ENCODE data around the gene SEC24D.

DNA sequence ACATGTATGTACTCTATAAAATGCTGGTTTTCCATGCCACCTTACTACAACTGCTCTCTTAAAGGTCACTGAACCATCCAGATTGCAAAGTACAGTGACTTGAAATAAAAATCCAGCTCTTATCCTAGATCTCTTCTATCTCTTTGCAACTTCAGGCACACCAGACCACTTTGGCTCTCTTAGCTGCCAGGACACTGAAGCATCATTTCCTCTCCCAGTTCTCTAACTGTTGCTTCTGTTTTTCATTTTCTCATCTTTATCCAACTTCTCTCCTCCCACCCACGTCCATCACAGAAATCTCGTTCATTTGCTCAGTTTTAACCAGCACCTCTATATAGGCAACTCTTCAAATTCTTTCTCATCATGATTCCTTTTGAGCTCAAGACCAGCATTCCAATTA lies 76.4 kb downstream of the SEC24D start:
- TF ChIP-seq, protein P1, sequence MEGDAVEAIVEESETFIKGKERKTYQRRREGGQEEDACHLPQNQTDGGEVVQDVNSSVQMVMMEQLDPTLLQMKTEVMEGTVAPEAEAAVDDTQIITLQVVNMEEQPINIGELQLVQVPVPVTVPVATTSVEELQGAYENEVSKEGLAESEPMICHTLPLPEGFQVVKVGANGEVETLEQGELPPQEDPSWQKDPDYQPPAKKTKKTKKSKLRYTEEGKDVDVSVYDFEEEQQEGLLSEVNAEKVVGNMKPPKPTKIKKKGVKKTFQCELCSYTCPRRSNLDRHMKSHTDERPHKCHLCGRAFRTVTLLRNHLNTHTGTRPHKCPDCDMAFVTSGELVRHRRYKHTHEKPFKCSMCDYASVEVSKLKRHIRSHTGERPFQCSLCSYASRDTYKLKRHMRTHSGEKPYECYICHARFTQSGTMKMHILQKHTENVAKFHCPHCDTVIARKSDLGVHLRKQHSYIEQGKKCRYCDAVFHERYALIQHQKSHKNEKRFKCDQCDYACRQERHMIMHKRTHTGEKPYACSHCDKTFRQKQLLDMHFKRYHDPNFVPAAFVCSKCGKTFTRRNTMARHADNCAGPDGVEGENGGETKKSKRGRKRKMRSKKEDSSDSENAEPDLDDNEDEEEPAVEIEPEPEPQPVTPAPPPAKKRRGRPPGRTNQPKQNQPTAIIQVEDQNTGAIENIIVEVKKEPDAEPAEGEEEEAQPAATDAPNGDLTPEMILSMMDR (conservative IDR thresholded peaks at IDR 0.05; ENCODE audit: low read depth, low read length): no peak
- TF ChIP-seq EZH2 (IDR thresholded peaks at IDR 0.05; ENCODE audit: low read length, unreplicated experiment) (no peak), EZH2phosphoT487 (IDR thresholded peaks at IDR 0.05; ENCODE audit: borderline replicate concordance, low read length) (no peak)

Data from PC-3 (cell line).